Testis (tissue), 3 donors: ENCODE results near the gene ATP4A. TPM values are rescaled to one million over a fixed set of nuclear protein-coding genes. Genes with fewer than 3 reads are reported as not detected.

Source experiments
- DNase-seq: peaks from one replicate; pipeline ENCODE4 v3.0.0-alpha.2; 2019
- H3K27ac ChIP-seq, 2 donors: fragments of 200-600 bp; sonication (generic); one replicate each; pipeline ENCODE4 v1.5.1; 2019
- H3K27me3 ChIP-seq: fragments of 200-600 bp; sonication (generic); one replicate; pipeline ENCODE4 v1.5.1; 2019
- H3K36me3 ChIP-seq: fragments of 200-600 bp; sonication (generic); one replicate; pipeline ENCODE4 v1.5.1; 2017; ENCODE audit warnings: low read depth; ENCODE audit errors: missing control alignments
- H3K4me1 ChIP-seq: fragments of 200-600 bp; sonication (generic); one replicate; pipeline ENCODE4 v1.5.1; 2019
- H3K4me3 ChIP-seq, 2 donors: fragments of 200-600 bp; sonication (generic); one replicate each; pipeline ENCODE4 v1.5.1; 2017 to 2019
- H3K9me3 ChIP-seq: fragments of 200-600 bp; sonication (generic); one replicate; pipeline ENCODE4 v1.5.1; 2017
- POLR2A ChIP-seq: fragments of 450-650 bp; IDR thresholded peaks from one replicate; pipeline ENCODE4 v1.6.1; 2017; ENCODE audit warnings: antibody characterized with exemption, mild to moderate bottlenecking, moderate library complexity
- WGBS, 2 donors: methylation state at CpG; one replicate each; pipeline ENCODE4 v1.1.5; 2018; 5-methylcytosine and 5-hydroxymethylcytosine counted together
- intact Hi-C: fragments of 100-400 bp; cut with DNase I; formaldehyde crosslinking; loops from one replicate; pipeline ENCODE4 v1.15.1; 2023; ENCODE audit warnings: low total_unique reads
- polyA plus RNA-seq: library from polyadenylated mRNA; stranded (reverse); fragments of 350-450 nt; fragmentation: Illumina TruSeq; extraction: RNeasy Lipid Tissue Mini Kit (QIAGEN cat#74804); gene quantifications from one replicate; pipeline ENCODE4 v1.2.3, GENCODE V29; 2014; ENCODE audit warnings: low read depth, low replicate concordance; ENCODE audit not compliant: insufficient read depth
- total RNA-seq, 2 donors: library from RNA; depleted of rRNA; stranded (reverse); fragments of >200 nt; gene quantifications; one replicate each; pipeline ENCODE4 v1.2.3, GENCODE V29; 2016
- TF ChIP-seq, protein P1 (sequence below), 3 experiments: fragments of 450-650 bp in 2 of 3; fragments of 200-600 bp in 1 of 3; sonication (generic) in 1 of 3; IDR thresholded peaks; one replicate each; pipeline ENCODE4 v1.5.1; 2016 to 2019; ENCODE audit warnings: antibody characterized with exemption in 3 of 3, mild to moderate bottlenecking in 2 of 3, moderate library complexity in 1 of 3

The ATP4A gene
- total and polyA plus RNA-seq, 3 donors from 2014 or later = 0.87 to 1.1 (median 1.1) TPM

- H3K27me3 ChIP-seq = no peaks in the 10 kb centered on the region
- H3K27ac ChIP-seq = no peak overlapping the region
- no peak for DNase-seq
- H3K4me1 ChIP-seq = no peaks in the 10 kb centered on the region
- WGBS, 2 donors = 35 to 42% methylated on average over 11 of the region's 11 CpGs
- H3K36me3 ChIP-seq = no peaks in the 10 kb centered on the region
- TF ChIP-seq POLR2A = no peak
- TF ChIP-seq, protein P1, sequence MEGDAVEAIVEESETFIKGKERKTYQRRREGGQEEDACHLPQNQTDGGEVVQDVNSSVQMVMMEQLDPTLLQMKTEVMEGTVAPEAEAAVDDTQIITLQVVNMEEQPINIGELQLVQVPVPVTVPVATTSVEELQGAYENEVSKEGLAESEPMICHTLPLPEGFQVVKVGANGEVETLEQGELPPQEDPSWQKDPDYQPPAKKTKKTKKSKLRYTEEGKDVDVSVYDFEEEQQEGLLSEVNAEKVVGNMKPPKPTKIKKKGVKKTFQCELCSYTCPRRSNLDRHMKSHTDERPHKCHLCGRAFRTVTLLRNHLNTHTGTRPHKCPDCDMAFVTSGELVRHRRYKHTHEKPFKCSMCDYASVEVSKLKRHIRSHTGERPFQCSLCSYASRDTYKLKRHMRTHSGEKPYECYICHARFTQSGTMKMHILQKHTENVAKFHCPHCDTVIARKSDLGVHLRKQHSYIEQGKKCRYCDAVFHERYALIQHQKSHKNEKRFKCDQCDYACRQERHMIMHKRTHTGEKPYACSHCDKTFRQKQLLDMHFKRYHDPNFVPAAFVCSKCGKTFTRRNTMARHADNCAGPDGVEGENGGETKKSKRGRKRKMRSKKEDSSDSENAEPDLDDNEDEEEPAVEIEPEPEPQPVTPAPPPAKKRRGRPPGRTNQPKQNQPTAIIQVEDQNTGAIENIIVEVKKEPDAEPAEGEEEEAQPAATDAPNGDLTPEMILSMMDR (IDR thresholded peaks at IDR 0.05) = no peak
- H3K9me3 ChIP-seq = no peaks in the 10 kb centered on the region
- intact Hi-C loops = no loop called here
- H3K4me3 ChIP-seq = no peak overlapping the region
These were observed 39.1 kb downstream of the ATP4A start for GRCh38 chr19:35524181-35524837.

DNA sequence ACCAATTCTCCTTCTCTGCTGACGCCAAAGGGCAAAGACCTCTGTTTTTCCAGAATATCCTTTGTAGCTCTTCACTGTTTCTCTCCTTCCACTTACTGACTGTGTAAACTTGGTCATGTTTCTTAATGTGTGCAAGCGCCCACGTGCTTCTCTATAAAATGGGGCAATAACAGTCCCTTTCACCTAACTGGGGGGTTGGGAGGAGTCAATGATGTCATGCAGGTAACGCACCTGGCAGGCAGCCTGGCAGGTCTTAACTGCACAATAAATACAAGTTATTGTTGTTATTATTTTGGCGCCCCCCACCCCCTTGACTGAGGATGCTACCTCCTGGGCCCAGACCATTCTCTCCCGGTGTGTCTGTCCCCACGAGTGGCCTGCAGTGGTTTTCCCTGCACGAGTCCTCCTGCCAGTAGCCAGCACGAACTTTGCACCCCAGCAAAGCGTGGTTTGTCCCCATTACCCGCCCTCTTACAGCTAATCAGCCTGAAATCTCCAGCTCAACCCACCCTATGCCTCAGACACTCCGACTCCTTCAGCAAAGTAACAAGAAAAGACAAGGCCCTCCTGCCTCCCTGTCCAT lies 40.6 kb downstream of the ATP4A start:
- TF ChIP-seq, protein P1 (IDR thresholded peaks at IDR 0.05) = no peak
- no peak for TF ChIP-seq POLR2A
- Histone ChIP-seq H3K36me3 (no peaks in the 10 kb centered on the region), H3K9me3 (no peaks in the 10 kb centered on the region), H3K4me3 (no peak overlapping the region), H3K27me3 (no peaks in the 10 kb centered on the region), H3K27ac (no peak overlapping the region), H3K4me1 (no peaks in the 10 kb centered on the region)
- WGBS, 2 donors = 86 to 87% methylated on average over 12 of the region's 12 CpGs
- DNase-seq = no peak
- intact Hi-C loops = no loop called here

GRCh38 chr19:35521124-35521743 lies 42.2 kb downstream of the ATP4A start:
- Histone ChIP-seq H3K36me3 (no peaks in the 10 kb centered on the region), H3K4me3 (no peak overlapping the region), H3K9me3 (no peaks in the 10 kb centered on the region), H3K27me3 (no peaks in the 10 kb centered on the region), H3K4me1 (no peaks in the 10 kb centered on the region), H3K27ac (no peak overlapping the region)
- intact Hi-C loops = no loop called here
- 59 to 68% methylated on average over 16 of the region's 16 CpGs for WGBS, 2 donors
- no peak for DNase-seq
- TF ChIP-seq, protein P1 (IDR thresholded peaks at IDR 0.05) = no peak
- TF ChIP-seq POLR2A = no peak

GRCh38 chr19:35519291-35519690 lies 44.2 kb downstream of the ATP4A start:
- H3K27me3 ChIP-seq = no peaks in the 10 kb centered on the region
- no peak for DNase-seq

More at GRCh38 chr19:35519291-35519690, 44.2 kb downstream of the ATP4A start:
- H3K36me3 ChIP-seq = no peaks in the 10 kb centered on the region
- H3K27ac ChIP-seq = no peak overlapping the region
- no peak overlapping the region for H3K4me3 ChIP-seq
- intact Hi-C loops = no loop called here
- TF ChIP-seq, protein P1 (IDR thresholded peaks at IDR 0.05) = no peak
- TF ChIP-seq POLR2A = no peak
- H3K4me1 ChIP-seq = no peaks in the 10 kb centered on the region
- whole genome bisulfite sequencing, 2 donors = 60 to 69% methylated on average over 7 of the region's 7 CpGs
- no peaks in the 10 kb centered on the region for H3K9me3 ChIP-seq
